SHP77 (cell line): ENCODE results near the gene ICAM1.
"Not testable (repeated sequence)": the region's sequence is repeated elsewhere in the genome, so short reads cannot be mapped to it uniquely, and the experiment has no call there.

Experiments
- DNase-seq, 2 experiments: peaks; one replicate each; lab custom pipeline; 2025; lab: John Stamatoyannopoulos, UW

Gene ICAM1

DNA sequence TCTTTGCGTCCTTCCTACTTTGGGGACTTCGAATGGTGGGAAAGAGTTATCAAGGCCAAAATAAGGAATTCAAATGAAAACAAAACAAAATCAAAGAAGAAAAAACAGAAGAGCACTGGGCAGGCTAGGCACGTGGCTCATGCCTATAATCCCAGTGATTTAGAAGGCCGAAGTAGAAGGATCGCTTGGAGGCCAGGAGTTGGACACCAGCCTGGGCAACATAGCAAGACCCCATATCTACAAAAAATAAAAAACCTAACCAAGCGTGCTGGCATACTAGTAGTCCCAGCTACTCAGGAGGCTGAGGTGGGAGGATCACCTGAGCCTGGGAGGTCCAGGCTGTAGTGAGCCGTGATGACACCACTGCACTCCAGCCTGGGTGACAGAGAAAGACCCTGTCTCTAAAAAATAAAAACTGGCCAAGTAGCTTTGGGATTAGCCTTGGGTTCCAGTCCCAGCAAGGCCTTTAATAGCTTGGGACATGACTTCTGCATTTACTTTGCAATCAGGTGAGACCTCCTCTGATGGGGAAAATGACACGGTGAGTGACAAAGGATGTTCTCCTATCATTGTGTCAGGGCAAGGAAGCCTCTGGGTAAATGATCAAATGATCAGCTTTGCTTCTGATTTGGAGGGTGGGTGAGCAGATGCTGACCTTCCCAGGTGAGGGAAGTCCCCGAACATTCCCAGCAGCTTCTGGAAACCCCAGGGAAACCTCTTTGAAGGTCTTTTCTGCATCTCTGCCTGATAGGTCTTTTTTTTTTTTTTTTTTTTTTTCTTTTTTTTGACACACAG, 7.1 kb downstream of the ICAM1 start:
- DNase-seq, result no peak

DNA sequence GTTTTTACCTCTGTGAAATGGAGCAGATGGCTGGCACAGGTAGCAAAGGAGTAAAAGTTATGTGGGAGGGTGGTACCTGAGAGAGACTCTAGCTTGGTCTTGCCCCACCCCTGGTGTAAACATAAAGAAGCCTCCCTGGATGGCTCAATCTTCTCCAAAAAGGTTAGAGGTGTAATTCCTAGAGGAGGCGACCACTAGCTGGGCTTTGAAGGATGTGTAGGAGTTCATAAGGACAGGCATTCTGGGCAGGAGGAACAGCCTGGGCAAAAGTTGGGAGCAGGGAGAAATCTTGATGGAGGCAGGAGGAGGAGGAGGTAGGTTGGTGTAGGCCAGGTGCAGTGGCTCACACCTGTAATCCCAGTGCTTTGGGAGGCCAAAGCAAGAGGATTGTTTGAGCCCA, 8.0 kb downstream of the ICAM1 start:
- DNase-seq, result no peak

DNA sequence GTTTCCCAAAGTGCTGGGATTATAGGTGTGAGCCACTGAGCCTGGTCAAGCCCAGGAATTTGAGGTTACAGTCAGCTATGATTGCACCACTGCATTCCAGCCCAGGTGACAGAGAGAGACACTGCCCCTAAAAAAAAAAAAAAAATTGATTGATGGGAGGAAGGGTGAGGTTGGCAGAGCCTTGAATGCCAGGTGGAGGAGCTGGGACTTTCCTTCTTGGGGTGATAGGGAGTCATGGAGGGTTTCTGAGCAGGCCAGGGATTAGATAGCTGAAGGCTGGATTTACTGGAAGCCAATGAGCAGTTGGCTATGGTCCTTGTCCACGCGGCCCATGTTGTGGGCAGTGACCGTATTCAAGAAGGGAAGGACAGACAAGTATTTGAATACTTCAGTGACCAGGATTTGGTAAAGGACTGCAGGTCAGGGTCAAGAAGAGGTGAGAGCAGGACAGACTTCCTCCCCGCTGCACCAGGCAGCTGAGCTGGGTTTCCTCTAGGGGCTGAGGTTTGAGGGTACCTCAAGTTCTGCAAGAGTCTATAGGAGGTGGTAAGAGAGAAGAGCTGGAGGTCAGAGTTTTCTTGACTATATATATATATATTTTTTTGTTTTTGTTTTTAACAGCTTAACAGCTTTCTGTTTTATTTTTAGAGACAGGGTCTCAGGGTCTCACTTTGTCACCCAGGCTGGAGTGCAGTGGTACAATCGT, 9.0 kb downstream of the ICAM1 start:
- no peak for DNase-seq

DNA sequence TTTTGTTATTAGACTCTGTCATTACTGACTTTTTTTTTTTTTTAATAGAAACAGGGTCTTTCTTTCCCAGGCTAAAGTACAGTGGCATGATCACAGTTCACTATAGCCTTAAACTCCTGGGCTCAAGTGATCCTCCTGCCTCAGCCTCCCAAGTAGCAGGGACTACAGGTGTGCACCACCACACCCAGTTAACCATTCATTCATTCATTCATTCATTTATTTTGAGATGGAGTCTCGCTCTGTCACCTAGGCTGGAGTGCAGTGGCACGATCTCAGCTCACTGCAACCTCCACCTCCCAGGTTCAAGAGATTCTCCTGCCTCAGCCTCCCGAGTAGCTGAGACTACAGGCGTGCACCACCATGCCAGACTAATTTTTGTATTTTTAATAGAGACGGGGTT, 11.1 kb downstream of the ICAM1 start:
- DNase-seq, result not testable (repeated sequence)

DNA sequence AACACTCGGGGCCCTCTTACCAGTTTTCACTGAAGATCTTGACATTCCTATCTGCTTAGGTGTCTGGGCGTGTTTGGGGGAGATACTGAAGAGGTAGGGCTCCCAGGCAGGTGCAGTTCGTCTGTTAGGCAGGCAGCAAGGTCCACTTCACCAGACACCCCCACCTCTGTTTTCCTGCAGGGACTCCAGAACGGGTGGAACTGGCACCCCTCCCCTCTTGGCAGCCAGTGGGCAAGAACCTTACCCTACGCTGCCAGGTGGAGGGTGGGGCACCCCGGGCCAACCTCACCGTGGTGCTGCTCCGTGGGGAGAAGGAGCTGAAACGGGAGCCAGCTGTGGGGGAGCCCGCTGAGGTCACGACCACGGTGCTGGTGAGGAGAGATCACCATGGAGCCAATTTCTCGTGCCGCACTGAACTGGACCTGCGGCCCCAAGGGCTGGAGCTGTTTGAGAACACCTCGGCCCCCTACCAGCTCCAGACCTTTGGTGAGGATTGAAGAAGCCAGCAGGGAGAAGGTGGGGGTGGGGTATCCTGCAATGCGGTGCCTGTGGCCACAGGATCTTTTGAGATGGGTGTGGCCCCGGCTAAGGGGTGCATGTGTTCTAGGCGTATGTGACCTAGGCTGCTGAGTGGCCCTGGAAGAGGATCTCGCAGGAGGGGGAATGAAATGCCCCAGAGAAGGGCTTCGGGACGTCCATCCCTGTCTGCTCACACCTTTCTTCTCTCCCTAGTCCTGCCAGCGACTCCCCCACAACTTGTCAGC, 12.6 kb downstream of the ICAM1 start:
- DNase-seq, result no peak

DNA sequence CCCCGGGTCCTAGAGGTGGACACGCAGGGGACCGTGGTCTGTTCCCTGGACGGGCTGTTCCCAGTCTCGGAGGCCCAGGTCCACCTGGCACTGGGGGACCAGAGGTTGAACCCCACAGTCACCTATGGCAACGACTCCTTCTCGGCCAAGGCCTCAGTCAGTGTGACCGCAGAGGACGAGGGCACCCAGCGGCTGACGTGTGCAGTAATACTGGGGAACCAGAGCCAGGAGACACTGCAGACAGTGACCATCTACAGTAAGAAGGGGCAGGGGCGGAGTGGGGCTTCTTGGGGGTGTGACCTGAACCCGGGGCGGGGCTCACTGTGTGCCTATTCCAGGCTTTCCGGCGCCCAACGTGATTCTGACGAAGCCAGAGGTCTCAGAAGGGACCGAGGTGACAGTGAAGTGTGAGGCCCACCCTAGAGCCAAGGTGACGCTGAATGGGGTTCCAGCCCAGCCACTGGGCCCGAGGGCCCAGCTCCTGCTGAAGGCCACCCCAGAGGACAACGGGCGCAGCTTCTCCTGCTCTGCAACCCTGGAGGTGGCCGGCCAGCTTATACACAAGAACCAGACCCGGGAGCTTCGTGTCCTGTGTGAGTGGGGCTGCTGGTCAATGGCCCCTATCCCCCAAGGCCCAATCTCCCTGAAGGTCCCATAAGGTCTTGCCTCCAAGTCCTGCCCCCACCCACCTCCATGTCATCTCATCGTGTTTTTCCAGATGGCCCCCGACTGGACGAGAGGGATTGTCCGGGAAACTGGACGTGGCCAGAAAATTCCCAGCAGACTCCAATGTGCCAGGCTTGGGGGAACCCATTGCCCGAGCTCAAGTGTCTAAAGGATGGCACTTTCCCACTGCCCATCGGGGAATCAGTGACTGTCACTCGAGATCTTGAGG, 13.4 kb downstream of the ICAM1 start:
- no peak for DNase-seq

DNA sequence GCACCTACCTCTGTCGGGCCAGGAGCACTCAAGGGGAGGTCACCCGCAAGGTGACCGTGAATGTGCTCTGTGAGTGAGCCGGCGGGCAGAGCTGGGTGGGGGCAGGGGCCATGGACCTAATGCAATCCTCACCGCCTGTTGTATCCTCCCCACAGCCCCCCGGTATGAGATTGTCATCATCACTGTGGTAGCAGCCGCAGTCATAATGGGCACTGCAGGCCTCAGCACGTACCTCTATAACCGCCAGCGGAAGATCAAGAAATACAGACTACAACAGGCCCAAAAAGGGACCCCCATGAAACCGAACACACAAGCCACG, 14.0 kb downstream of the ICAM1 start:
- no peak for DNase-seq

DNA sequence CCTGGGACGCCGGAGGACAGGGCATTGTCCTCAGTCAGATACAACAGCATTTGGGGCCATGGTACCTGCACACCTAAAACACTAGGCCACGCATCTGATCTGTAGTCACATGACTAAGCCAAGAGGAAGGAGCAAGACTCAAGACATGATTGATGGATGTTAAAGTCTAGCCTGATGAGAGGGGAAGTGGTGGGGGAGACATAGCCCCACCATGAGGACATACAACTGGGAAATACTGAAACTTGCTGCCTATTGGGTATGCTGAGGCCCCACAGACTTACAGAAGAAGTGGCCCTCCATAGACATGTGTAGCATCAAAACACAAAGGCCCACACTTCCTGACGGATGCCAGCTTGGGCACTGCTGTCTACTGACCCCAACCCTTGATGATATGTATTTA, 14.5 kb downstream of the ICAM1 start:
- DNase-seq, result no peak

DNA sequence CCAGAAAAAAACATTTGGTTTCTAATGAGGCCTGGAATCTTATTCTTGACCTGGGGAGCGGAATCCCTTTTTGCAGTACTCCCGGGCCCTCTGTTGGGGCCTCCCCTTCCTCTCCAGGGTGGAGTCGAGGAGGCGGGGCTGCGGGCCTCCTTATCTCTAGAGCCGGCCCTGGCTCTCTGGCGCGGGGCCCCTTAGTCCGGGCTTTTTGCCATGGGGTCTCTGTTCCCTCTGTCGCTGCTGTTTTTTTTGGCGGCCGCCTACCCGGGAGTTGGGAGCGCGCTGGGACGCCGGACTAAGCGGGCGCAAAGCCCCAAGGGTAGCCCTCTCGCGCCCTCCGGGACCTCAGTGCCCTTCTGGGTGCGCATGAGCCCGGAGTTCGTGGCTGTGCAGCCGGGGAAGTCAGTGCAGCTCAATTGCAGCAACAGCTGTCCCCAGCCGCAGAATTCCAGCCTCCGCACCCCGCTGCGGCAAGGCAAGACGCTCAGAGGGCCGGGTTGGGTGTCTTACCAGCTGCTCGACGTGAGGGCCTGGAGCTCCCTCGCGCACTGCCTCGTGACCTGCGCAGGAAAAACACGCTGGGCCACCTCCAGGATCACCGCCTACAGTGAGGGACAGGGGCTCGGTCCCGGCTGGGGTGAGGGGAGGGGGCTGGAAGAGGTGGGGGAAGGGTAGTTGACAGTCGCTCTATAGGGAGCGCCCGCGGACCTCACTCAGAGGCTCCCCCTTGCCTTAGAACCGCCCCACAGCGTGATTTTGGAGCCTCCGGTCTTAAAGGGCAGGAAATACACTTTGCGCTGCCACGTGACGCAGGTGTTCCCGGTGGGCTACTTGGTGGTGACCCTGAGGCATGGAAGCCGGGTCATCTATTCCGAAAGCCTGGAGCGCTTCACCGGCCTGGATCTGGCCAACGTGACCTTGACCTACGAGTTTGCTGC, 16.1 kb downstream of the ICAM1 start, which contains the start of gene ICAM4:
ICAM4 (plus strand) TSS at position 153 of the 935 bp plus-strand sequence; CDS start at position 211, 58 bp downstream.
- DNase-seq, result no peak

DNA sequence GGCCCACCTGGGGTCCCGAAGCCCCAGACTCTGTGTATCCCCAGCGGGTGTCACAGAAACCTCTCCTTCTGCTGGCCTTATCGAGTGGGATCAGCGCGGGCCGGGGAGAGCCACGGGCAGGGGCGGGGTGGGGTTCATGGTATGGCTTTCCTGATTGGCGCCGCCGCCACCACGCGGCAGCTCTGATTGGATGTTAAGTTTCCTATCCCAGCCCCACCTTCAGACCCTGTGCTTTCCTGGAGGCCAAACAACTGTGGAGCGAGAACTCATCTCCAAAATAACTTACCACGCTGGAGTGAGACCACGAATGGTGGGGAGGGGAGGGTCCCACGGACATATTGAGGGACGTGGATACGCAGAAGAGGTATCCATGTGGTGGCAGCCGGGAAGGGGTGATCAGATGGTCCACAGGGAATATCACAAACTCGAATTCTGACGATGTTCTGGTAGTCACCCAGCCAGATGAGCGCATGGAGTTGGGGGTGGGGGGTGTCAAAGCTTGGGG, 17.8 kb downstream of the ICAM1 start:
- DNase-seq, result peak; percentile 75 to 85

DNA sequence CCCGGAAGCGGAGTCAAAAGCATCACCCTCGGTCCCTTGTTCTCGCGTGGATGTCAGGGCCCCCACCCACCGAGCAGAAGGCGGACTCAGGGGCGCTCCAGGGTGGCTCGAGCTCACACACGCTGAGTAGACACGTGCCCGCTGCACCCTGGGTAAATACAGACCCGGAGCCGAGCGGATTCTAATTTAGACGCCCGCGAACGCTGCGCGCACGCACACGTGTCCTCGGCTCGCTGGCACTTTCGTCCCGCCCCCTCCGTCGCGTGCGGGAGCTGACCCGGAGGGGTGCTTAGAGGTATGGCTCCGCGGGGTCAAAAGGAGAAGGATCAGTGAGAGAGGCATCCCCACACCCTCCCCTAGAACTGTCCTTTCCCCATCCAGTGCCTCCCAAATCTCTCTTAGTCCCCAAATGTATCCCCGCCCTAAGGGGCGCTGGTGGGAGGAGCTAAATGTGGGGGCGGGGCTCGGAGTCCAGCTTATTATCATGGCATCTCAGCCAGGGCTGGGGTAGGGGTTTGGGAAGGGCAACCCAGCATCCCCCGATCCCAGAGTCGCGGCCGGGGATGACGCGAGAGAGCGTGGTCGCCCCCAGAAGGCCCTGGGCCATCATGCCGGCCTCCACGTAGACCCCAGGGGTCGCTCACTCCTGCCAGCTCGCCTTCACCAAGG, 18.4 kb downstream of the ICAM1 start:
- peak; percentile 68 to 81 for DNase-seq

DNA sequence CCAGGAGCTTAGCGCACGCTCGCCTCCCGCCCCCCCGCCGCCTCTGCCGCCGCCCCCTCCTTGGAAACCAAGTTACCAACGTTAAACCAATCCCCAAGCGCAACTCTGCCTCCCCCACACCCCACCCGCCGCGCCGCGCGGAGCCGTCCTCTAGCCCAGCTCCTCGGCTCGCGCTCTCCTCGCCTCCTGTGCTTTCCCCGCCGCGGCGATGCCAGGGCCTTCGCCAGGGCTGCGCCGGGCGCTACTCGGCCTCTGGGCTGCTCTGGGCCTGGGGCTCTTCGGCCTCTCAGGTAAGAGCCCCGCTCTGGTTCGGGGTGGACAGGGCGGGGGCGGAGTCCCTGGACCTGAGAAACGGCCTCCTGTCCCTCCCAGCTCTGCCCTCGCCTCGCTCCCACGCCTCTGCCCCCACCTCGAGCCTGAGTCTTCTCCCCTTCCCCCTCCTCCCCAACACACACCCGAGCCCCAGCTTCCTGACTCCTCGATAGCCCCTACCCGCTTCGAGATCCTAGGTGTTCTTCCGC, 19.0 kb downstream of the ICAM1 start, which contains the start of gene ICAM5:
ICAM5 (plus strand) TSS at position 117 of the 521 bp plus-strand sequence; CDS start at position 209, 92 bp downstream.
- DNase-seq, result peak; percentile 22 to 28

DNA sequence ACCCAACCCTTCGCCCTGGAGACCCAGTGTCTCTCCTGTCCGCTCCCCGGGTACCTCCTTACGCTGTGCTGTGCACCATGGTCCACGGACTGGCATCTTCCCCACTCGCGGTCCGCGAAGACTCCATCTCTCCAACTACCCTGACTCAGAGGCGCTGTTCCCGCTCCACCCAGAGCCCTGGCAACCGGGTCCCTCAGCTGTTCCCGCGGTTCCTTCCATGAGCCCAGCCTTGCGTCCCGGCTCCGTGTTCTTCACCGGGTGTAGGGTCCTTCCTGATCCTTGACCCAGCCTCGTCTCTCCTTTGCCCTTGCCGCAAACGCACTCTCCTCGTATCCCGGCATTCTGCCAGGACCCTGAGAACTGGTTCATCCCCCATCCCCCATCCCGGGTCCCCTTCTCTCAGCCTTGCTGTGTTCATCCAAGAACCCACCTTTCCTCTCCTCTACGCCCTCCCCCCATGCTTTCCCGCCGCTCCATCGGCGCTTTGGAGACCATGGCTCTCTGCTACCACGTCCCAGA, 19.5 kb downstream of the ICAM1 start:
- DNase-seq, result no peak

DNA sequence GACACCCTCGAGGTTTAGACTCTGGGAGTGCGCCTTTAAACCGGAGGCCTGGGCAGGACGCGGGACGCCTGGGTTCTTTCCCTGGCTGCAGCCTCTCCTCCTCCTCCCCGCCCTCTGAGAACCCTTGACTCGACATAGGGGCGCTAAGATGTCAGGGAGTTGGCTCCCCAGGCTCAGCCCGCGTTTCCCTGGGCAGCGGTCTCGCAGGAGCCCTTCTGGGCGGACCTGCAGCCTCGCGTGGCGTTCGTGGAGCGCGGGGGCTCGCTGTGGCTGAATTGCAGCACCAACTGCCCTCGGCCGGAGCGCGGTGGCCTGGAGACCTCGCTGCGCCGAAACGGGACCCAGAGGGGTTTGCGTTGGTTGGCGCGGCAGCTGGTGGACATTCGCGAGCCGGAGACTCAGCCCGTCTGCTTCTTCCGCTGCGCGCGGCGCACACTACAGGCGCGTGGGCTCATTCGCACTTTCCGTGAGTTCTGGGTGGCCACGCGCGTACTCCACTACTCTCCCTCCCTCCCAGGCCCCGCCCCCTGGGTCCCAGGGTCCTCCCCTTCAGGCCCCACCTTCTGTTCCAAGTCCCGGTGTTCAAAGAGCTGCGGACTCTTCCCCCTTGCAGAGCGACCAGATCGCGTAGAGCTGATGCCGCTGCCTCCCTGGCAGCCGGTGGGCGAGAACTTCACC, 20.1 kb downstream of the ICAM1 start:
- DNase-seq, result peak; percentile 42 to 49

DNA sequence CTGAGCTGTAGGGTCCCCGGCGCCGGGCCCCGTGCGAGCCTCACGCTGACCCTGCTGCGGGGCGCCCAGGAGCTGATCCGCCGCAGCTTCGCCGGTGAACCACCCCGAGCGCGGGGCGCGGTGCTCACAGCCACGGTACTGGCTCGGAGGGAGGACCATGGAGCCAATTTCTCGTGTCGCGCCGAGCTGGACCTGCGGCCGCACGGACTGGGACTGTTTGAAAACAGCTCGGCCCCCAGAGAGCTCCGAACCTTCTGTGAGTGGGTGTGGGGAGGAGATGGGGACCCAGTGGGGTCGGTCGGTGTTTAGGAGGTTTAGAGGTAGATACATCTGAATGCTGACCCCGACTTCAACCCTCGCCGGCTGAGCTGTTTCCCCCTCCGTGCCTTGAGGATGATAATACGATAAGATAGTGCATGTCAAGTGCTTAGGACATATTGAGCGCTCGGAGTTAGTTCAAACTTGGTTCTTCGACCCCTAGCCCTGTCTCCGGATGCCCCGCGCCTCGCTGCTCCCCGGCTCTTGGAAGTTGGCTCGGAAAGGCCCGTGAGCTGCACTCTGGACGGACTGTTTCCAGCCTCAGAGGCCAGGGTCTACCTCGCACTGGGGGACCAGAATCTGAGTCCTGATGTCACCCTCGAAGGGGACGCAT, 20.8 kb downstream of the ICAM1 start:
- no peak for DNase-seq

DNA sequence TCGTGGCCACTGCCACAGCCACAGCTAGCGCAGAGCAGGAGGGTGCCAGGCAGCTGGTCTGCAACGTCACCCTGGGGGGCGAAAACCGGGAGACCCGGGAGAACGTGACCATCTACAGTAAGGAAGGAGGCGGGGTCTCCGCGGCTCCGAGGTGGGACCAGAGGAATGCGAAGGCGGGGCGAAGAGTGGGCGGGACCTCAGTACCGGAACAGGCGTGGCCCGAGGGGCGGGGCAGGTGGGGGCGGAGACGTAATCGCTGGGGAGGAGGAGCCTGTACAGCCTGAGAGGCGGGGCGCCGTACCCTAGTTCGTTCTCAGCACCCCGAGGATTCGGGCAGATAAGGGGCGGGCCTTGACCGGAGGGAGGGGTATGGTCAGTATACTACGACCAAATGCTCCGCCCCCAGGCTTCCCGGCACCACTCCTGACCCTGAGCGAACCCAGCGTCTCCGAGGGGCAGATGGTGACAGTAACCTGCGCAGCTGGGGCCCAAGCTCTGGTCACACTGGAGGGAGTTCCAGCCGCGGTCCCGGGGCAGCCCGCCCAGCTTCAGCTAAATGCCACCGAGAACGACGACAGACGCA, 21.4 kb downstream of the ICAM1 start:
- peak; percentile 72 to 88 for DNase-seq

DNA sequence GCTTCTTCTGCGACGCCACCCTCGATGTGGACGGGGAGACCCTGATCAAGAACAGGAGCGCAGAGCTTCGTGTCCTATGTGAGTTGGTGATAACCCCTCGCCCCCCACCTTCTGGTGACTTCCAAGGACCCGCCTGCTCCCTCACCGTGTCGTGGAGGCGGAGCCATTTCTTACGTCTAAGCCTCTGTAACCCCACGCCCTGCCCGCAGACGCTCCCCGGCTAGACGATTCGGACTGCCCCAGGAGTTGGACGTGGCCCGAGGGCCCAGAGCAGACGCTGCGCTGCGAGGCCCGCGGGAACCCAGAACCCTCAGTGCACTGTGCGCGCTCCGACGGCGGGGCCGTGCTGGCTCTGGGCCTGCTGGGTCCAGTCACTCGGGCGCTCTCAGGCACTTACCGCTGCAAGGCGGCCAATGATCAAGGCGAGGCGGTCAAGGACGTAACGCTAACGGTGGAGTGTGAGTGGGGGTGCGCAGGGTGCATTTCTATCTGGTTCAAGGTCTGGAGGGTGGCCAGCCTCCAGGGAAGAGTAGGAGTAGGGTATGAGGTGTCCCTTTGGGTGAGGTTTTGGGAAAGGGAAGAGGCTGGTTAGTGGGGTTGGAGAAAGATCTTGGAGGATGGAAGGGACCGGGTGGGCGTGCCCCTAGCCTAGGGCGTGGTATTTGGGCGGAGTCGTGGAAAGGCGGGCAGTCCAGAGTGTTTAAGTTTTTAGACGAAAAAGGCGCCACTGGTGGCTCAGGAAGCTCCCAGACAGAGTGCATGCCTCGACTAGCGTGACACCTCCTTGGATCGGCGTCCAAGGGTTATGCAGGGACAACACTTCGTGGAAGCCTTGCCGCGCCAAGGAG, 22.1 kb downstream of the ICAM1 start:
- no peak for DNase-seq
